ENCODE results near the gene ZCCHC24.
A peak's percentile ranks its signal among the peaks of the same experiment; 100 is the strongest.

ZCCHC24 gene

GRCh38 chr10:79354141-79354540 is 91.3 kb downstream of the ZCCHC24 start:
- Histone ChIP-seq H3K9ac (ENCODE audit: low read depth in 1 of 2, low read length in 2 of 2) (no peak overlapping the region), H3K27me3 (ENCODE audit: control insufficient read depth in 2 of 2, insufficient read depth in 2 of 2, low read length in 2 of 2) (no peaks in the 10 kb centered on the region), H3K36me3 (ENCODE audit: control insufficient read depth in 2 of 2, insufficient read depth in 2 of 2, low read length in 2 of 2) (peaks cover 55 to 67% of the 10 kb centered on the region in 2 donors), H3K27ac (ENCODE audit: low read depth in 2 of 2, low read length in 2 of 2) (no peak overlapping the region), H3K4me3 (ENCODE audit: low read length in 2 of 2) (no peak overlapping the region), H3K9me3 (ENCODE audit: control insufficient read depth in 2 of 2, low read length in 2 of 2) (no peaks in the 10 kb centered on the region), H3K4me1 (ENCODE audit: control insufficient read depth in 2 of 2, insufficient read depth in 2 of 2, low read length in 2 of 2) (peaks cover 9 to 11% of the 10 kb centered on the region in 2 donors)

GRCh38 chr10:79353726-79354125 is 91.7 kb downstream of the ZCCHC24 start:
- Histone ChIP-seq H3K4me3 (ENCODE audit: low read length in 2 of 2) (no peak overlapping the region), H3K4me1 (ENCODE audit: control insufficient read depth in 2 of 2, insufficient read depth in 2 of 2, low read length in 2 of 2) (peaks cover 11 to 13% of the 10 kb centered on the region in 2 donors), H3K36me3 (ENCODE audit: control insufficient read depth in 2 of 2, insufficient read depth in 2 of 2, low read length in 2 of 2) (peaks cover 55 to 66% of the 10 kb centered on the region in 2 donors), H3K9me3 (ENCODE audit: control insufficient read depth in 2 of 2, low read length in 2 of 2) (no peaks in the 10 kb centered on the region), H3K27ac (ENCODE audit: low read depth in 2 of 2, low read length in 2 of 2) (no peak overlapping the region), H3K9ac (ENCODE audit: low read depth in 1 of 2, low read length in 2 of 2) (no peak overlapping the region), H3K27me3 (ENCODE audit: control insufficient read depth in 2 of 2, insufficient read depth in 2 of 2, low read length in 2 of 2) (no peaks in the 10 kb centered on the region)

GRCh38 chr10:79353000-79353406 is 92.4 kb downstream of the ZCCHC24 start:
- Histone ChIP-seq H3K27ac (ENCODE audit: low read depth in 2 of 2, low read length in 2 of 2) (no peak overlapping the region), H3K27me3 (ENCODE audit: control insufficient read depth in 2 of 2, insufficient read depth in 2 of 2, low read length in 2 of 2) (no peaks in the 10 kb centered on the region), H3K4me1 (ENCODE audit: control insufficient read depth in 2 of 2, insufficient read depth in 2 of 2, low read length in 2 of 2) (peaks cover 12 to 14% of the 10 kb centered on the region in 2 donors), H3K9me3 (ENCODE audit: control insufficient read depth in 2 of 2, low read length in 2 of 2) (no peaks in the 10 kb centered on the region), H3K4me3 (ENCODE audit: low read length in 2 of 2) (no peak overlapping the region), H3K9ac (ENCODE audit: low read depth in 1 of 2, low read length in 2 of 2) (no peak overlapping the region), H3K36me3 (ENCODE audit: control insufficient read depth in 2 of 2, insufficient read depth in 2 of 2, low read length in 2 of 2) (peaks cover 55 to 66% of the 10 kb centered on the region in 2 donors)

GRCh38 chr10:79352035-79352877 is 93.2 kb downstream of the ZCCHC24 start:
- Histone ChIP-seq H3K36me3 (ENCODE audit: control insufficient read depth in 2 of 2, insufficient read depth in 2 of 2, low read length in 2 of 2) (peaks cover 55 to 66% of the 10 kb centered on the region in 2 donors), H3K9ac (ENCODE audit: low read depth in 1 of 2, low read length in 2 of 2) (no peak overlapping the region)

DNA sequence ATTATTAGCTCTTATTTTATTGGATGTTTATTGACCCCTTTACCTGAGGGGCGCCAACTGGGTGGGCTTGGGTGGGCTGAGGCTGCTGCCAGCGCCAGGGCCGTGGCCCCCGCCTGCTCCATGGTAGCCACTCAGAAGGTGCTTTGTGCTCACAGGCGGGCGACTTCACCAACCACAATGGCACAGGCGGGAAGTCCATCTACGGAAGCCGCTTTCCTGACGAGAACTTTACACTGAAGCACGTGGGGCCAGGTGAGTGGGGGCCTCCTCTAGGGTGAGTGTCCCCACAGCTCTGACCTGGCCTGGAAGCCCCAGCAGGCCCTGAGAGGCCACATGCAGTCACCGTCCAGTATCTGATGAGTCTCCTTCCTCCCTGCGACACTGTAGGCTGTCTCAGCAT is 94.1 kb downstream of the ZCCHC24 start:
- Histone ChIP-seq H3K4me1 (ENCODE audit: control insufficient read depth in 2 of 2, insufficient read depth in 2 of 2, low read length in 2 of 2) (peaks cover 18% of the 10 kb centered on the region in 2 donors), H3K27ac (ENCODE audit: low read depth in 2 of 2, low read length in 2 of 2) (no peak overlapping the region), H3K36me3 (ENCODE audit: control insufficient read depth in 2 of 2, insufficient read depth in 2 of 2, low read length in 2 of 2) (peaks cover 54 to 66% of the 10 kb centered on the region in 2 donors), H3K9ac (ENCODE audit: low read depth in 1 of 2, low read length in 2 of 2) (no peak overlapping the region), H3K27me3 (ENCODE audit: control insufficient read depth in 2 of 2, insufficient read depth in 2 of 2, low read length in 2 of 2) (no peaks in the 10 kb centered on the region), H3K9me3 (ENCODE audit: control insufficient read depth in 2 of 2, low read length in 2 of 2) (no peaks in the 10 kb centered on the region), H3K4me3 (ENCODE audit: low read length in 2 of 2) (no peak overlapping the region)

More at GRCh38 chr10:79352035-79352877, 93.2 kb downstream of the ZCCHC24 start:
- Histone ChIP-seq H3K4me3 (ENCODE audit: low read length in 2 of 2) (no peak overlapping the region), H3K27me3 (ENCODE audit: control insufficient read depth in 2 of 2, insufficient read depth in 2 of 2, low read length in 2 of 2) (no peaks in the 10 kb centered on the region), H3K27ac (ENCODE audit: low read depth in 2 of 2, low read length in 2 of 2) (no peak overlapping the region), H3K9me3 (ENCODE audit: control insufficient read depth in 2 of 2, low read length in 2 of 2) (no peaks in the 10 kb centered on the region), H3K4me1 (ENCODE audit: control insufficient read depth in 2 of 2, insufficient read depth in 2 of 2, low read length in 2 of 2) (peaks cover 15 to 16% of the 10 kb centered on the region in 2 donors)

DNA sequence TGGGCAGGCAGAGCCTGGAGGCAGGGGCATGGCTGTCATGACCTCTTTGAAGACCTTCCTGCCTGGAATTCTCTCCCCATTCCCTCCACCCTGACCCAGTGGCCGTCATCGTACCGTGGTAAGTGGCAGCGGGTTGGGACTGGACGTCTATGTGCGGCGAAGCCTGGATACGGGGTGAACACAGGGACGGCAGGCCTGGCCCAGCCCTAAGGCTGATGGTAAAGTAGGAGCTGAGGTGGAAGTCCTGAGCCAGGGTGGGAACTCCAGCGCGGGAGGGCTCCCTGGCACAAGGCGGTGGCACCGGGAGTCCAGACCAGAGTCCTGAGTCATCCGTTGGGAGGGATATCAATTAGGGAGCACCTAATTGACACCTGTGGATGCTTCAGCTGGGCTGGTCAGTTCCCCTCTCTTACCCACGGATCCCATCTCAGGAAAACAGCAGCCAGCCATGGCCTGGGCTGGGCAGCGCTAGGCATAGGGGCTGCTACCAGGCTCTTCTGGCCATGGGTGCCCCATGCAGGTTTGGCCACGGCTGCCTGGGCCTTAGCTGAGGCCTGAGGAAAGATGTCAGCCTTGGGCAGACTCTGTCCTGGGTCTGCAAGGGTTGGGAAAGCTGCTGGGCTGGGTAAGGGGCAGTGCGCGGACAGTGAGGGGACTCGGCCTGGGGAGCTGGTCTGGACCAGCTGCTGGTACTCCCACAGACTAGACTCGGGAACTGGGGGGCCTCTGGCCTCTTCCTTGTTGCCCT is 94.8 kb downstream of the ZCCHC24 start:
- Histone ChIP-seq H3K27ac (ENCODE audit: low read depth in 2 of 2, low read length in 2 of 2) (no peak overlapping the region), H3K36me3 (ENCODE audit: control insufficient read depth in 2 of 2, insufficient read depth in 2 of 2, low read length in 2 of 2) (peaks cover 53 to 64% of the 10 kb centered on the region in 2 donors), H3K9ac (ENCODE audit: low read depth in 1 of 2, low read length in 2 of 2) (no peak overlapping the region), H3K9me3 (ENCODE audit: control insufficient read depth in 2 of 2, low read length in 2 of 2) (no peaks in the 10 kb centered on the region), H3K27me3 (ENCODE audit: control insufficient read depth in 2 of 2, insufficient read depth in 2 of 2, low read length in 2 of 2) (no peaks in the 10 kb centered on the region), H3K4me3 (ENCODE audit: low read length in 2 of 2) (no peak overlapping the region), H3K4me1 (ENCODE audit: control insufficient read depth in 2 of 2, insufficient read depth in 2 of 2, low read length in 2 of 2) (peaks cover 18% of the 10 kb centered on the region in 2 donors)

GRCh38 chr10:79349766-79350406 is 95.5 kb downstream of the ZCCHC24 start:
- H3K27me3 ChIP-seq (ENCODE audit: control insufficient read depth in 2 of 2, insufficient read depth in 2 of 2, low read length in 2 of 2): no peaks in the 10 kb centered on the region
- peaks cover 18% of the 10 kb centered on the region in 2 donors for H3K4me1 ChIP-seq (ENCODE audit: control insufficient read depth in 2 of 2, insufficient read depth in 2 of 2, low read length in 2 of 2)
- H3K27ac ChIP-seq (ENCODE audit: low read depth in 2 of 2, low read length in 2 of 2): no peak overlapping the region
- H3K9me3 ChIP-seq (ENCODE audit: control insufficient read depth in 2 of 2, low read length in 2 of 2): no peaks in the 10 kb centered on the region
- H3K4me3 ChIP-seq (ENCODE audit: low read length in 2 of 2): no peak overlapping the region
- H3K36me3 ChIP-seq (ENCODE audit: control insufficient read depth in 2 of 2, insufficient read depth in 2 of 2, low read length in 2 of 2): peaks cover 49 to 58% of the 10 kb centered on the region in 2 donors
- no peak overlapping the region for H3K9ac ChIP-seq (ENCODE audit: low read depth in 1 of 2, low read length in 2 of 2)

- Histone ChIP-seq H3K9me3 (ENCODE audit: control insufficient read depth in 2 of 2, low read length in 2 of 2) (no peaks in the 10 kb centered on the region), H3K9ac (ENCODE audit: low read depth in 1 of 2, low read length in 2 of 2) (peak overlapping the region in 1 of 2 donors; percentile 90), H3K4me1 (ENCODE audit: control insufficient read depth in 2 of 2, insufficient read depth in 2 of 2, low read length in 2 of 2) (peaks cover 18% of the 10 kb centered on the region in 2 donors), H3K36me3 (ENCODE audit: control insufficient read depth in 2 of 2, insufficient read depth in 2 of 2, low read length in 2 of 2) (peaks cover 42 to 50% of the 10 kb centered on the region in 2 donors), H3K27me3 (ENCODE audit: control insufficient read depth in 2 of 2, insufficient read depth in 2 of 2, low read length in 2 of 2) (no peaks in the 10 kb centered on the region), H3K27ac (ENCODE audit: low read depth in 2 of 2, low read length in 2 of 2) (no peak overlapping the region), H3K4me3 (ENCODE audit: low read length in 2 of 2) (peak overlapping the region in 1 of 2 donors; percentile 82)
These were observed 96.3 kb downstream of the ZCCHC24 start for GRCh38 chr10:79349072-79349491.

DNA sequence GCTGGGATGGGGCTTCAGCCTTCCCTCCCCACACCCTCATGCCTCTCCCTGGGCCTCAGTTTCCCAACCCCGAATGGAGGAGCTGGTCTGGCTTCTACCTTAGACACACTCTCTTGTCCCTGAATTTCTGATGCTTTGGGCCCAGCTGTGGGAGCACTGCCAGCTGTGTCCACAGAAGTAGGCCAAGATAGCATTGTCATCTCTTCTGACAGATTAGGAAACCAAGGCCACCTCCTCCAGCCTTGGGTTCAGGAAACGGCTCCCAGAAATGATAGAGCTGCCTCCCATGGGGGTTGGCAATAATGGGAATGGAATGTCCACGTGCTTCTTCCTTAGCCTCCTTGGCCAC is 96.8 kb downstream of the ZCCHC24 start:
- peak overlapping the region; percentile 79 to 82 for H3K4me3 ChIP-seq (ENCODE audit: low read length in 2 of 2)
- H3K36me3 ChIP-seq (ENCODE audit: control insufficient read depth in 2 of 2, insufficient read depth in 2 of 2, low read length in 2 of 2): peaks cover 37 to 45% of the 10 kb centered on the region in 2 donors
- H3K4me1 ChIP-seq (ENCODE audit: control insufficient read depth in 2 of 2, insufficient read depth in 2 of 2, low read length in 2 of 2): peaks cover 18% of the 10 kb centered on the region in 2 donors
- no peaks in the 10 kb centered on the region for H3K27me3 ChIP-seq (ENCODE audit: control insufficient read depth in 2 of 2, insufficient read depth in 2 of 2, low read length in 2 of 2)
- H3K9ac ChIP-seq (ENCODE audit: low read depth in 1 of 2, low read length in 2 of 2): peak overlapping the region; percentile 89 to 90
- H3K9me3 ChIP-seq (ENCODE audit: control insufficient read depth in 2 of 2, low read length in 2 of 2): no peaks in the 10 kb centered on the region
- peak overlapping the region in 1 of 2 donors; percentile 92 for H3K27ac ChIP-seq (ENCODE audit: low read depth in 2 of 2, low read length in 2 of 2)
